SK-N-MC (cell line): ENCODE measurements around the gene HBS1L.

ENCODE experiments used
- EZH2 ChIP-seq: fragments of 200-600 bp; sonication (generic); IDR thresholded peaks from one replicate; pipeline ENCODE4 v1.6.1; 2017; ENCODE audit warnings: antibody characterized with exemption
- POLR2AphosphoS5 ChIP-seq: IDR thresholded peaks from 2 replicates; pipeline ENCODE4 v1.6.1; 2012; ENCODE audit warnings: mild to moderate bottlenecking, low read depth, low read length, borderline replicate concordance

DNA sequence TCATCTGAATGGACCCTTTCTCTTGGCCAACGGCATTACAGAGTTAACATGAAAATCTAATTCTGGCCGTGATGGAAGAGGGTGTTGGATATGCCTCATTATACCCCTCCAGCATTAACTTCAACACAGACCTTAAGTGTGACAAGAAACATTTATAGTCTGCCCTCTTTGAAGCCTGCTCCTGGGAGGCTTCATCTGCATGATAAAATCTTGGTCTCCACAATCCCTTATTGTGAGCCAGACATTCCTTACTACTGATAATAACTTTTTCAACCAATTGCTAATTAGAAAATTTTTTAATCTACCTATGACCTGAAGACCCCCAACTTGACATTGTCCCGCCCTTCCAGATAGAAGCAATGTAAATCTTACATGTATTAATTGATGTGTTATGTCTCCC, 9.3 kb upstream of the HBS1L start:
- TF ChIP-seq EZH2 (no peak), POLR2AphosphoS5 (no peak)
